HCT116 (cell line): ENCODE measurements around the gene ORMDL2. TPM values are rescaled to one million over a fixed set of nuclear protein-coding genes. Genes with fewer than 3 reads are reported as not detected.

ENCODE experiments used
- ATAC-seq: fragments of 200-7000 bp; cut with Tn5 transposase; 2 replicates; pipeline ENCODE4 v1.9.1; 2020; ENCODE audit warnings: mild to moderate bottlenecking, moderate library complexity
- BruUV-seq: library from RNA; stranded (reverse); fragments of 400-500 nt; replicated peaks from 2 replicates; lab custom pipeline; 2021; lab: Mats Ljungman, UMichigan
- CTCF ChIA-PET: fragments of 300-600 bp; sonication (Branson Sonifier 250); formaldehyde crosslinking; loops from one replicate; lab custom pipeline; 2021; ENCODE audit warnings: antibody characterized with exemption; lab: Charles Lee
- POLR2A ChIA-PET: fragments of 300-600, 350-600 bp; sonication (Branson Sonifier 250); formaldehyde crosslinking; loops from one replicate; lab custom pipeline; 2021; ENCODE audit warnings: antibody characterized with exemption; lab: Charles Lee
- RAD21 ChIA-PET, 2 experiments: fragments of 300-600 bp; sonication (Branson Sonifier 250); formaldehyde crosslinking; loops; one replicate each; lab custom pipeline; 2023; ENCODE audit warnings: low total read pairs in 2 of 2; ENCODE audit not compliant: uncharacterized antibody in 2 of 2, unreplicated experiment in 2 of 2, low non-redundant PET in 1 of 2; lab: Charles Lee
- DNase-seq: peaks from one replicate; pipeline ENCODE4 v3.0.0-alpha.2; 2010; ENCODE audit warnings: low read depth, low spot score
- H2AFZ ChIP-seq: fragments of 200-600 bp; shearing (Covaris generic), sonication (generic); 2 replicates; pipeline ENCODE4 v1.6.1; 2017; ENCODE audit warnings: low read depth, mixed run types, mixed read lengths, antibody characterized with exemption, low read length; ENCODE audit not compliant: poor library complexity, severe bottlenecking
- H3K27ac ChIP-seq: 2 replicates; pipeline ENCODE4 v1.5.1; 2012; ENCODE audit warnings: low read depth, low read length
- H3K27me3 ChIP-seq: fragments of 200-600 bp; sonication (generic); 2 replicates; pipeline ENCODE4 v1.6.1; 2016; ENCODE audit warnings: mixed run types, low read length, mixed read lengths; ENCODE audit not compliant: insufficient read depth
- H3K36me3 ChIP-seq, 2 experiments: fragments of 200-500 bp in 1 of 2; fragments of 200-600 bp in 1 of 2; sonication (Bioruptor generic) in 1 of 2; sonication (generic) in 1 of 2; 2 replicates each; pipeline versions ENCODE4 v1.5.1 to v1.6.1; 2014 to 2016; ENCODE audit warnings: low read length in 2 of 2, inconsistent platforms in 1 of 2, mixed read lengths in 1 of 2, mixed run types in 1 of 2; ENCODE audit not compliant: insufficient read depth in 2 of 2, control insufficient read depth in 1 of 2
- H3K4me1 ChIP-seq, 2 experiments: fragments of 200-600 bp in 1 of 2; sonication (generic) in 1 of 2; 2 replicates each; pipeline versions ENCODE4 v1.5.1 to v1.6.1; 2012 to 2017; ENCODE audit warnings: low read length in 2 of 2, inconsistent platforms in 1 of 2, mild to moderate bottlenecking in 1 of 2, mixed read lengths in 1 of 2, mixed run types in 1 of 2, moderate library complexity in 1 of 2; ENCODE audit not compliant: insufficient read depth in 2 of 2, control insufficient read depth in 1 of 2
- H3K4me2 ChIP-seq: fragments of 200-600 bp; sonication (generic); 2 replicates; pipeline ENCODE4 v1.6.1; 2017; ENCODE audit warnings: mixed run types, low read length, mixed read lengths
- H3K4me3 ChIP-seq, 2 experiments: fragments of 200-600 bp in 1 of 2; sonication (generic) in 1 of 2; replicated peaks in 1 of 2; 2 replicates each; pipeline ENCODE4 v1.5.1; 2011 to 2016; ENCODE audit warnings: low read length in 2 of 2, control low read depth in 1 of 2, low read depth in 1 of 2, mild to moderate bottlenecking in 1 of 2, mixed read lengths in 1 of 2, mixed run types in 1 of 2
- H3K79me2 ChIP-seq: fragments of 200-600 bp; sonication (generic); 2 replicates; pipeline ENCODE4 v1.6.1; 2017; ENCODE audit warnings: mild to moderate bottlenecking, mixed run types, low read length, moderate library complexity, mixed read lengths; ENCODE audit not compliant: insufficient read depth
- H3K9ac ChIP-seq: fragments of 200-600 bp; sonication (generic); 2 replicates; pipeline ENCODE4 v1.6.1; 2016; ENCODE audit warnings: low read length, mixed read lengths
- H3K9me2 ChIP-seq: fragments of 200-600 bp; sonication (generic), shearing (Covaris generic); 2 replicates; pipeline ENCODE4 v1.6.1; 2017; ENCODE audit warnings: mixed run types, mild to moderate bottlenecking, moderate library complexity; ENCODE audit not compliant: insufficient read depth
- H3K9me3 ChIP-seq, 2 experiments: fragments of 200-500 bp in 1 of 2; fragments of 200-600 bp in 1 of 2; sonication (Bioruptor generic) in 1 of 2; sonication (generic) in 1 of 2; 2 replicates each; pipeline ENCODE4 v1.6.1; 2014 to 2017; ENCODE audit warnings: low read length in 2 of 2, mixed read lengths in 2 of 2, inconsistent platforms in 1 of 2, low read depth in 1 of 2, mild to moderate bottlenecking in 1 of 2, mixed run types in 1 of 2, moderate library complexity in 1 of 2; ENCODE audit not compliant: control insufficient read depth in 1 of 2, insufficient read depth in 1 of 2
- H4K20me1 ChIP-seq: fragments of 200-600 bp; sonication (generic), shearing (Covaris generic); 2 replicates; pipeline ENCODE4 v1.6.1; 2017; ENCODE audit warnings: mixed run types, mild to moderate bottlenecking, moderate library complexity; ENCODE audit not compliant: insufficient read depth
- ATF3 ChIP-seq: IDR thresholded peaks from 2 replicates; pipeline ENCODE4 v1.6.1; 2012
- CBX3 ChIP-seq: IDR thresholded peaks from 2 replicates; pipeline ENCODE4 v1.6.1; 2012; ENCODE audit warnings: low read depth
- CEBPB ChIP-seq: IDR thresholded peaks from 2 replicates; pipeline ENCODE4 v1.6.1; 2012; ENCODE audit warnings: low read depth
- EGR1 ChIP-seq: IDR thresholded peaks from 2 replicates; pipeline ENCODE4 v1.6.1; 2012; ENCODE audit warnings: low read depth
- EZH2phosphoT487 ChIP-seq: fragments of 200-600 bp; IDR thresholded peaks from 2 replicates; pipeline ENCODE4 v1.6.1; 2018; ENCODE audit warnings: antibody characterized with exemption, borderline replicate concordance
- JUND ChIP-seq: IDR thresholded peaks from 2 replicates; pipeline ENCODE4 v1.6.1; 2012
- MAX ChIP-seq: IDR thresholded peaks from 2 replicates; pipeline ENCODE4 v1.6.1; 2012
- POLR2A ChIP-seq: IDR thresholded peaks from 2 replicates; pipeline ENCODE4 v1.7.0; 2011; ENCODE audit warnings: borderline replicate concordance; ENCODE audit not compliant: insufficient read depth, insufficient read length; ENCODE audit errors: extremely low read depth
- POLR2AphosphoS5 ChIP-seq: IDR thresholded peaks from 2 replicates; pipeline ENCODE4 v1.6.1; 2011; ENCODE audit warnings: mild to moderate bottlenecking, low read depth, low read length, moderate library complexity
- REST ChIP-seq: IDR thresholded peaks from 2 replicates; pipeline ENCODE4 v1.6.1; 2012; ENCODE audit warnings: low read depth
- SIN3A ChIP-seq: IDR thresholded peaks from 2 replicates; pipeline ENCODE4 v1.6.1; 2012; ENCODE audit warnings: low read depth
- SP1 ChIP-seq: IDR thresholded peaks from 2 replicates; pipeline ENCODE4 v1.6.1; 2012; ENCODE audit warnings: low read depth
- SRF ChIP-seq: IDR thresholded peaks from 2 replicates; pipeline ENCODE4 v1.6.1; 2012; ENCODE audit warnings: low read depth
- TCF7L2 ChIP-seq: IDR thresholded peaks from 2 replicates; pipeline ENCODE4 v1.7.0; 2011; ENCODE audit warnings: borderline replicate concordance, inconsistent platforms; ENCODE audit not compliant: insufficient read depth, insufficient read length; ENCODE audit errors: extremely low read depth
- YY1 ChIP-seq: IDR thresholded peaks from 2 replicates; pipeline ENCODE4 v1.6.1; 2011; ENCODE audit warnings: low read length, low read depth, moderate library complexity, mild to moderate bottlenecking; ENCODE audit not compliant: insufficient replicate concordance; ENCODE audit errors: extremely low read depth
- ZBTB33 ChIP-seq: IDR thresholded peaks from 2 replicates; pipeline ENCODE4 v1.6.1; 2011; ENCODE audit warnings: mild to moderate bottlenecking, low read length, moderate library complexity; ENCODE audit not compliant: insufficient replicate concordance; ENCODE audit errors: extremely low read depth
- ZFX ChIP-seq: fragments of 450-650 bp; IDR thresholded peaks from 2 replicates; pipeline ENCODE4 v1.6.1; 2017
- ZNF274 ChIP-seq: fragments of 200-500 bp; sonication (Bioruptor generic); IDR thresholded peaks from 2 replicates; pipeline ENCODE4 v1.6.1; 2014; ENCODE audit warnings: mild to moderate bottlenecking, low read depth, low read length, inconsistent platforms
- intact Hi-C: fragments of 100-400 bp; cut with micrococcal nuclease; formaldehyde crosslinking; loops from 2 replicates; pipeline ENCODE4 v1.10.0; 2022
- total RNA-seq: library from RNA; stranded (reverse); gene quantifications from one replicate; pipeline ENCODE4 v1.2.1, GENCODE V29; 2021; ENCODE audit not compliant: unreplicated experiment

Gene ORMDL2
- total RNA-seq, 1 experiment from 2014 or later: 25.5 TPM

GRCh38 chr12:55818140-55818728 lies 393 bp downstream of the ORMDL2 start:
- Histone ChIP-seq H4K20me1 (no peaks in the 10 kb centered on the region), H2AFZ (no peak overlapping the region), H3K4me3 (peak overlapping the region; percentile 76 to 79), H3K79me2 (peaks cover 64% of the 10 kb centered on the region), H3K36me3 (peaks cover 24 to 37% of the 10 kb centered on the region in 2 experiments), H3K27me3 (no peaks in the 10 kb centered on the region), H3K9ac (peak overlapping the region; percentile 72), H3K4me2 (peak overlapping the region; percentile 95), H3K9me2 (no peaks in the 10 kb centered on the region), H3K9me3 (no peaks in the 10 kb centered on the region), H3K27ac (peak overlapping the region; percentile 42), H3K4me1 (peaks cover 14 to 20% of the 10 kb centered on the region in 2 experiments)
- POLR2A ChIA-PET: interaction anchor here (0.7 to 1.9 kb wide), 14 partner anchors 9 to 1160 kb away, joined by 3 to 59 read pairs (median 6); partner anchors contain the start of genes CD63, DNAJC14, PA2G4 and RAB5B
- BruUV-seq: TSS peak; percentile 72
- no peak for DNase-seq
- CTCF ChIA-PET: interaction anchor here (0.6 to 3.1 kb wide), 9 partner anchors 9 to 267 kb away, joined by 3 to 18 read pairs (median 5); partner anchors contain the start of genes DNAJC14, ITGA7, PYM1 and SUOX
- RAD21 ChIA-PET: no interaction called here
- TF ChIP-seq POLR2AphosphoS5 (peak; percentile 46; the same call in 1 of the 2 replicates), ZNF274 (no peak), SP1 (no peak), ZBTB33 (no peak), REST (no peak), TCF7L2 (no peak), CBX3 (no peak), MAX (no peak; the same call in 1 of the 2 replicates), SIN3A (peak; percentile 60; the same call in 1 of the 2 replicates), ATF3 (no peak), SRF (no peak), EGR1 (no peak), CEBPB (no peak), YY1 (no peak), JUND (no peak), ZFX (no peak), EZH2phosphoT487 (no peak), POLR2A (peak; percentile 16)
- intact Hi-C loops: no loop called here
- peak; percentile 53 for ATAC-seq
